GM12864 (cell line): ENCODE results near the gene DENND1B.

ENCODE experiments used
- DNase-seq: peaks from one replicate; pipeline ENCODE4 v3.0.0-alpha.2; 2011; ENCODE audit warnings: low read depth
- H3K4me3 ChIP-seq: 2 replicates; pipeline ENCODE4 v1.5.1; 2011; ENCODE audit warnings: mild to moderate bottlenecking, low read depth, low read length, control low read depth
- TF ChIP-seq, protein P1 (sequence below): IDR thresholded peaks from 2 replicates; pipeline ENCODE4 v1.5.1; 2011; ENCODE audit warnings: low read depth, mild to moderate bottlenecking, moderate library complexity, low read length, control low read depth, inconsistent platforms; ENCODE audit errors: missing control alignments

DENND1B gene

DNA sequence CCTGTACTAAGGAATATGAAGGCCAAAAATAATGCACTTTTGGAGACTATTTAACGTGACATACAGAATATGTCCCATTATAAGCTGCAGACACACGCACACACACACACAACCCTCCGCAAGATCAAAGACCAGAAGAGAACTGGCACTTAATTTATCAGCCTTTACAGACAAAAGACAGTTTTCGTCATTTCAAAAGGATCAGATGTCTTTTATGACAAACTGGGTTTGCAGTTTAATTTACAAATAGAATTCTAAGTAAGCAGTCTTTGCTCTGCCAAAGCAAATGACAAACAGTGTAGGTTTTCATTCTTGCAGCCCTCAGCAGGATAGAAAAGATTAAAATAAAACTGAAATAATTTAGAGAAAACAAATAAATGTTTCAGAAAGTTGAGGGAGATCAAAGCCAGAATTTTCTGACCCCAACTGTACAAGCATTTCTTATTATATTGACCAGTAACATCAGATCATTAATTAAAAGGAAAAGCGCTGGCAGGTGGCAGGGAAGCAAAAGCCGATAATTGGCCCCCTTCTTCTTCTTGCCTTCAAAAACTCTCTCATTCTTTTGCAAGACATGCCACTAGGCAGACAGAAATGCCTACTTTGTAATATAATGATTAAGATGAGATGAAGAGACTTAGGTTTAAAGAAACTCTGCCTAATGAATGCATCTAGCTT lies 169.0 kb downstream of the DENND1B start:
- TF ChIP-seq, protein P1, sequence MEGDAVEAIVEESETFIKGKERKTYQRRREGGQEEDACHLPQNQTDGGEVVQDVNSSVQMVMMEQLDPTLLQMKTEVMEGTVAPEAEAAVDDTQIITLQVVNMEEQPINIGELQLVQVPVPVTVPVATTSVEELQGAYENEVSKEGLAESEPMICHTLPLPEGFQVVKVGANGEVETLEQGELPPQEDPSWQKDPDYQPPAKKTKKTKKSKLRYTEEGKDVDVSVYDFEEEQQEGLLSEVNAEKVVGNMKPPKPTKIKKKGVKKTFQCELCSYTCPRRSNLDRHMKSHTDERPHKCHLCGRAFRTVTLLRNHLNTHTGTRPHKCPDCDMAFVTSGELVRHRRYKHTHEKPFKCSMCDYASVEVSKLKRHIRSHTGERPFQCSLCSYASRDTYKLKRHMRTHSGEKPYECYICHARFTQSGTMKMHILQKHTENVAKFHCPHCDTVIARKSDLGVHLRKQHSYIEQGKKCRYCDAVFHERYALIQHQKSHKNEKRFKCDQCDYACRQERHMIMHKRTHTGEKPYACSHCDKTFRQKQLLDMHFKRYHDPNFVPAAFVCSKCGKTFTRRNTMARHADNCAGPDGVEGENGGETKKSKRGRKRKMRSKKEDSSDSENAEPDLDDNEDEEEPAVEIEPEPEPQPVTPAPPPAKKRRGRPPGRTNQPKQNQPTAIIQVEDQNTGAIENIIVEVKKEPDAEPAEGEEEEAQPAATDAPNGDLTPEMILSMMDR, result no peak
- no peak overlapping the region for H3K4me3 ChIP-seq
- no peak for DNase-seq

DNA sequence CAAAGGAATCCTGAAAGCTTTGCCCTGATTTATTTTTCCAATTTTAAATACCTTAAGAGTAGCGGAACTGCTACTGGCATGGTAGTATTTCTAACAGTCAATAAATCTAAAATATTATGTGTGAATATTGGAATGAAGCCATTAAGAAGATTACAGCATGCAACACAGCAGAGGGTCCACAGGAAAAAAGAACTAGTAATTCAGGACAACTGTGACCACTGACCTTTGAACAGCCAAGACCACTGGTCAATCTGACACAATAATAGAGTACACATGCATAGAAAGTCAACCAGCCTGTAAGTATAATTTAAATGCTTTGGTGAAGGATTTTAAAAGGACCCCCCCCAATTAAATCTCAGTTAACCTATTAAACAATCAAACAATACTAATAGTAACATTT lies 171.0 kb downstream of the DENND1B start:
- DNase-seq, result no peak
- no peak overlapping the region for H3K4me3 ChIP-seq
- TF ChIP-seq, protein P1, result no peak

DNA sequence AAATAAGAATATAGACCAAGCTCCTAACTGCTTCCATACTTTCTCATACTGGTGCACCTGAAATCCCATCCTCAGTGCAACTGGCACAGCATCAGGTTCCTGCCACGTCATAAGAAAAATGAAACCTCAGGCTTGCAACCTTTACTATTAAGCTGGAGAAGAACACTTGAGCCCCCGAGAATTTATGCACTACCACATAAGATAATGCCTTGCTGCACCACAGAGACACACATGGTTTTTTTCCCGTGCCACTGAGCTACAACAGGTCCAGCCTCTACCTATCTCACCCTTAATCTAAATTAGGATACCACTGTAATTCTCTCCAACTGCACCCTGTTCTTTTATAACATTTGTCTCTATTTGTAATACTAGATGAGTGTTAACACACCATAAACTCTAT lies 174.5 kb downstream of the DENND1B start:
- DNase-seq, result no peak
- TF ChIP-seq, protein P1, result no peak
- H3K4me3 ChIP-seq, result no peak overlapping the region

DNA sequence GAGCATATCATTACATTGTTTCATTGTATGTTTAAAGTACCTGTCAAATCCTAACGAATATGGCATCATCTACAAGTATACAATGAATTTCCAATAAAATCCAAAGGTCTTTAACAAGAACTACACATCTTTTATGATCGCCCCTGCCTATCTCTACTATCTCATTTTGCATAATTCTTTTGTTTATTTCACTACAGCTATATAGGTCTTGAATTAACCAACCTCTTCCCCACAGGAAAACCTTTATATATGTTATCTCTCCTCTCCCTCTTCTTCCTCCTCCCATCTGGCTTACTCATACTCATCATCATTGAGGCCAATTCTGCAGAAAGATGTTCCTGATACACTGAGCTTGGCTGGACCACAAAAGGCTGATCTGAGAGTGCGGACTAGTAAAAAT lies 175.5 kb downstream of the DENND1B start:
- no peak overlapping the region for H3K4me3 ChIP-seq
- no peak for DNase-seq
- TF ChIP-seq, protein P1, result no peak

DNA sequence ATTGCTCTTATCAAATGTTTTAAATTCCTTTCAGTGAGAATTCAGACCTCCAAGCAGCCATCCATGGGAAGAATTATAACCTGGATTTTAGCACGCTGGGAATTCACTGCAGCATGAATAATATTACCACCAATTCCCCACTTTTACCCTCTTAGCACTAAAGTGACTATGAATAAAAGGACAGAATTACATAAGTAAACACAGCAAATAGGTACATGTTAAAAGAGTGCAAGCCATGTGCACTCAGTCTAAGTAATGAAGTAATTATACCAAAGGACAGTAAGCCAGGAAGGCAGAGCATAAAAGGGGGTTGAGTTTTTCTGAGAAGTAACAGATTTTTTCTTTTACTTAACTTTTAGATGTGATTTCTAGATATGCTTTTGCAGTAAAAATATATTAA lies 176.3 kb downstream of the DENND1B start:
- no peak for DNase-seq
- H3K4me3 ChIP-seq, result no peak overlapping the region
- TF ChIP-seq, protein P1, result no peak

DNA sequence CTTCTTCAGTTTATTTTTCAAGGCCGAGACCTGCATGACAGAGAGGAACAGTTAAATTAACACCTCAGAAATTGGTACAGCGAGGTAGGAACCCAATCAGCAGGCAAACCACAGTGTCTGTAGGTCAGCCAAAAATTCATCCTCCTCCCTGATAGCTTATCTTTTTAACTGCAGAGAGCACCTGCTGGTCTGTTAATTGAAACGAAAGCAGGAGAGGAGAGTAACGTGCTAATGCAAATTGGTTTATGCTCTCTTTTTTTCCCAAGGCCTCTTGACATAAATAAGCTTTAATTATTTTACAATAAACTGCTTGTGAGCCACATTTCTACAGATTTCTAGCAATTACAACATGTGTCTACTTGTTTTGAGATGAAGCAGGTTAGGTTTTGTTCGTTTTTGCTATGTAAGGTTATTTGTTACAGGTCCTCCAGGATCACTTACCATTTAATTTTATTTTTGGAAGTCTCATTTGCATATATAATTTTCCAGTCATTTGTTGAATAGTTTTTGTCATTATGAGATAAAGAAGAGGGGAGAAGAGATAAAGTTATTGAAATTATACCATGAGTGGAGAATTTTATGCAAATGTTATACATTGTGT lies 179.9 kb downstream of the DENND1B start:
- H3K4me3 ChIP-seq, result no peak overlapping the region
- TF ChIP-seq, protein P1, result no peak
- DNase-seq, result no peak

DNA sequence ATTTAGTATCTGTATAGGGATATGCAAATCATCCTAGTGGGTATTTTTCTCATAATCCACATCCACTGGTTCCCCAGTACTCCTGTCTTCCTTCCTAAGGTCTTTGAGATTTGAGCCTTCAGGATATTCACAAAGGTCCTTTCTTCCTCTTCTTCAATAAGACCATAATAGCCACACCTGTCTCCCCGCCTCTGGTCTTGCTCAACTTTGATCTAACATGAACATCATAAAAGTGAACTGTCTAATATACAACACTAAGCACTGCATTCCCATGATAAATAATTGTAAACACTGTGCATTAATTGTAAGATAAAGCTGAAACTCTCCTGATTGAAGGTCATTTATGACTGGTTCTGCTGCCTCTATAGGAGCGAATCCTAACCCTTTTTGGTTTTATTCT lies 184.6 kb downstream of the DENND1B start:
- TF ChIP-seq, protein P1, result no peak
- no peak for DNase-seq
- H3K4me3 ChIP-seq, result no peak overlapping the region
